GM18867 (cell line): ENCODE measurements around the gene SORT1.

Experiments
- ATAC-seq: cut with Tn5 transposase; IDR thresholded peaks from one replicate; pipeline ENCODE4 v1.9.1; 2021; ENCODE audit warnings: mild to moderate bottlenecking, moderate library complexity; ENCODE audit not compliant: unreplicated experiment

SORT1 gene

GRCh38 chr1:109277434-109278204 lies 120.1 kb downstream of the SORT1 start:
- ATAC-seq: peak; percentile 85

- no peak for ATAC-seq
These were observed 121.9 kb downstream of the SORT1 start for GRCh38 chr1:109275706-109276345.

- no peak for ATAC-seq
These were observed 122.9 kb downstream of the SORT1 start for GRCh38 chr1:109274533-109275476.

GRCh38 chr1:109273570-109274288 lies 124.0 kb downstream of the SORT1 start:
- ATAC-seq: no peak

GRCh38 chr1:109272831-109273547 lies 124.7 kb downstream of the SORT1 start:
- no peak for ATAC-seq

GRCh38 chr1:109272021-109272799 lies 125.5 kb downstream of the SORT1 start:
- no peak for ATAC-seq

GRCh38 chr1:109271458-109271857 lies 126.3 kb downstream of the SORT1 start:
- no peak for ATAC-seq

- no peak for ATAC-seq
These were observed 126.9 kb downstream of the SORT1 start for GRCh38 chr1:109270623-109271317.

- no peak for ATAC-seq
These were observed 127.6 kb downstream of the SORT1 start for GRCh38 chr1:109269981-109270622.

GRCh38 chr1:109269212-109269980 lies 128.3 kb downstream of the SORT1 start:
- no peak for ATAC-seq

GRCh38 chr1:109268431-109269211 lies 129.1 kb downstream of the SORT1 start:
- no peak for ATAC-seq

GRCh38 chr1:109267743-109268300 lies 129.9 kb downstream of the SORT1 start:
- no peak for ATAC-seq

- no peak for ATAC-seq
These were observed 130.8 kb downstream of the SORT1 start for GRCh38 chr1:109266965-109267364.

- no peak for ATAC-seq
These were observed 131.9 kb downstream of the SORT1 start for GRCh38 chr1:109265741-109266330.

GRCh38 chr1:109265016-109265415 lies 132.7 kb downstream of the SORT1 start:
- no peak for ATAC-seq

GRCh38 chr1:109264379-109264755 lies 133.4 kb downstream of the SORT1 start:
- no peak for ATAC-seq
